ENCODE measurements around the gene CXorf58.
"Not testable (repeated sequence)": the region's sequence is repeated elsewhere in the genome, so short reads cannot be mapped to it uniquely, and the experiment has no call there.

DNA sequence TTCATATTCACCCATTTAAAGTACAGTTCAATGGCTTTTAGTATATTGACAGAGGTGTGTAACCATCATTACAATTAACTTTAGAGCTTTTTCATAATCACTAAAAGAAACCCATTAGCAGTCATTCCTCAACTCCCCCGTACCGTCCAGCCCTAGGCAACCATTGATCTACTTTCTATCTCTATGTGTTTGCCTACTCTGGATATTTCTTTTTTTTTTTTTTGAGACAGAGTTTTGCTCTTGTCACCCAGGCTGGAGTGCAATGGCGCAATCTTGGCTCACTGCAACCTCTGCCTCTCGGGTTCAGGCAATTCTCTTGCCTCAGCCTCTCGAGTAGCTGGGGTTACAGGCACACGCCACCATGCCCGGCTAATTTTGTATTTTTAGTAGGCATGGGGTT lies 48.6 kb upstream of the CXorf58 start:
- TF ChIP-seq, protein P1, sequence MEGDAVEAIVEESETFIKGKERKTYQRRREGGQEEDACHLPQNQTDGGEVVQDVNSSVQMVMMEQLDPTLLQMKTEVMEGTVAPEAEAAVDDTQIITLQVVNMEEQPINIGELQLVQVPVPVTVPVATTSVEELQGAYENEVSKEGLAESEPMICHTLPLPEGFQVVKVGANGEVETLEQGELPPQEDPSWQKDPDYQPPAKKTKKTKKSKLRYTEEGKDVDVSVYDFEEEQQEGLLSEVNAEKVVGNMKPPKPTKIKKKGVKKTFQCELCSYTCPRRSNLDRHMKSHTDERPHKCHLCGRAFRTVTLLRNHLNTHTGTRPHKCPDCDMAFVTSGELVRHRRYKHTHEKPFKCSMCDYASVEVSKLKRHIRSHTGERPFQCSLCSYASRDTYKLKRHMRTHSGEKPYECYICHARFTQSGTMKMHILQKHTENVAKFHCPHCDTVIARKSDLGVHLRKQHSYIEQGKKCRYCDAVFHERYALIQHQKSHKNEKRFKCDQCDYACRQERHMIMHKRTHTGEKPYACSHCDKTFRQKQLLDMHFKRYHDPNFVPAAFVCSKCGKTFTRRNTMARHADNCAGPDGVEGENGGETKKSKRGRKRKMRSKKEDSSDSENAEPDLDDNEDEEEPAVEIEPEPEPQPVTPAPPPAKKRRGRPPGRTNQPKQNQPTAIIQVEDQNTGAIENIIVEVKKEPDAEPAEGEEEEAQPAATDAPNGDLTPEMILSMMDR (IDR thresholded peaks at IDR 0.05) = not testable (repeated sequence)
- not testable (repeated sequence) for TF ChIP-seq RFX5 (IDR thresholded peaks at IDR 0.05; ENCODE audit: low read length); SIN3A (IDR thresholded peaks at IDR 0.05; ENCODE audit: borderline replicate concordance, low read depth, low read length); TAF1 (IDR thresholded peaks at IDR 0.05; ENCODE audit: borderline replicate concordance, low read depth, low read length); FOXM1 (IDR thresholded peaks at IDR 0.05; ENCODE audit: low read depth); TCF12 (IDR thresholded peaks at IDR 0.05); MEF2A (IDR thresholded peaks at IDR 0.05; ENCODE audit: borderline replicate concordance, low read depth); YY1 (IDR thresholded peaks at IDR 0.05; ENCODE audit: low read depth); MXI1 (IDR thresholded peaks at IDR 0.05; ENCODE audit: low read depth, low read length); NRF1 (IDR thresholded peaks at IDR 0.05; ENCODE audit: low read depth, low read length); RXRA (IDR thresholded peaks at IDR 0.05; ENCODE audit: borderline replicate concordance, low read depth); GATA2 (CRISPR knock-in tag; IDR thresholded peaks at IDR 0.05); PBX3 (IDR thresholded peaks at IDR 0.05); FOSL2 (IDR thresholded peaks at IDR 0.05; ENCODE audit: borderline replicate concordance, low read depth)
